HCT116 (cell line): ENCODE measurements around the gene FHL2.

ENCODE experiments used
- CEBPB ChIP-seq: IDR thresholded peaks from 2 replicates; pipeline ENCODE4 v1.6.1; 2012; ENCODE audit warnings: low read depth
- CTCF ChIP-seq, 3 experiments: fragments of 200-600 bp in 1 of 3; sonication (generic) in 1 of 3; IDR thresholded peaks in 2 of 3; conservative IDR thresholded peaks in 1 of 3; 2 replicates each; pipeline ENCODE4 v1.5.1; 2012 to 2017; ENCODE audit warnings: low read depth in 2 of 3, low read length in 2 of 3, antibody characterized with exemption in 1 of 3, borderline replicate concordance in 1 of 3, control low read depth in 1 of 3, mild to moderate bottlenecking in 1 of 3, mixed read lengths in 1 of 3, mixed run types in 1 of 3, moderate library complexity in 1 of 3; ENCODE audit not compliant: insufficient read depth in 1 of 3
- EZH2phosphoT487 ChIP-seq: fragments of 200-600 bp; IDR thresholded peaks from 2 replicates; pipeline ENCODE4 v1.6.1; 2018; ENCODE audit warnings: antibody characterized with exemption, borderline replicate concordance
- JUND ChIP-seq: IDR thresholded peaks from 2 replicates; pipeline ENCODE4 v1.6.1; 2012
- POLR2A ChIP-seq: IDR thresholded peaks from 2 replicates; pipeline ENCODE4 v1.7.0; 2011; ENCODE audit warnings: borderline replicate concordance; ENCODE audit not compliant: insufficient read depth, insufficient read length; ENCODE audit errors: extremely low read depth
- POLR2AphosphoS5 ChIP-seq: IDR thresholded peaks from 2 replicates; pipeline ENCODE4 v1.6.1; 2011; ENCODE audit warnings: mild to moderate bottlenecking, low read depth, low read length, moderate library complexity
- REST ChIP-seq: IDR thresholded peaks from 2 replicates; pipeline ENCODE4 v1.6.1; 2012; ENCODE audit warnings: low read depth
- SIN3A ChIP-seq: IDR thresholded peaks from 2 replicates; pipeline ENCODE4 v1.6.1; 2012; ENCODE audit warnings: low read depth
- SP1 ChIP-seq: IDR thresholded peaks from 2 replicates; pipeline ENCODE4 v1.6.1; 2012; ENCODE audit warnings: low read depth
- SRF ChIP-seq: IDR thresholded peaks from 2 replicates; pipeline ENCODE4 v1.6.1; 2012; ENCODE audit warnings: low read depth
- YY1 ChIP-seq: IDR thresholded peaks from 2 replicates; pipeline ENCODE4 v1.6.1; 2011; ENCODE audit warnings: low read length, low read depth, moderate library complexity, mild to moderate bottlenecking; ENCODE audit not compliant: insufficient replicate concordance; ENCODE audit errors: extremely low read depth
- TF ChIP-seq, protein P1 (sequence below): IDR thresholded peaks from 2 replicates; pipeline ENCODE4 v1.6.1; 2012

GRCh38 chr2:105428387-105429018, 29.7 kb upstream of the FHL2 start:
- TF ChIP-seq CTCF (IDR thresholded peaks at IDR 0.05 in 2 of 3, conservative IDR thresholded peaks at IDR 0.05 in 1 of 3; ENCODE audit: borderline replicate concordance in 1 of 3, insufficient read depth in 1 of 3, low read depth in 2 of 3, low read length in 2 of 3) (no peak), YY1 (no peak), EZH2phosphoT487 (no peak), POLR2AphosphoS5 (no peak), POLR2A (no peak), SIN3A (no peak), REST (no peak), SP1 (no peak), CEBPB (no peak), SRF (no peak), JUND (no peak)
- TF ChIP-seq, protein P1, sequence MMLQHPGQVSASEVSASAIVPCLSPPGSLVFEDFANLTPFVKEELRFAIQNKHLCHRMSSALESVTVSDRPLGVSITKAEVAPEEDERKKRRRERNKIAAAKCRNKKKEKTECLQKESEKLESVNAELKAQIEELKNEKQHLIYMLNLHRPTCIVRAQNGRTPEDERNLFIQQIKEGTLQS: no peak
